Panc1 (cell line): ENCODE data around the gene THEM5. TPM values are rescaled to one million over a fixed set of nuclear protein-coding genes. Genes with fewer than 3 reads are reported as not detected.
A peak's percentile ranks its signal among the peaks of the same experiment; 100 is the strongest.
"Not testable (repeated sequence)": the region's sequence is repeated elsewhere in the genome, so short reads cannot be mapped to it uniquely, and the experiment has no call there.

Source experiments
- ATAC-seq: fragments of 200-7000 bp; cut with Tn5 transposase; 2 replicates; pipeline ENCODE4 v1.9.1; 2020; ENCODE audit warnings: mild to moderate bottlenecking, moderate library complexity
- BruUV-seq: library from RNA; stranded (reverse); fragments of 400-500 nt; replicated peaks from 2 replicates; lab custom pipeline; 2021; lab: Mats Ljungman, UMichigan
- CTCF ChIA-PET: fragments of 300-600 bp; sonication (Branson Sonifier 250); formaldehyde crosslinking; loops from one replicate; lab custom pipeline; 2022; ENCODE audit warnings: antibody characterized with exemption; lab: Charles Lee
- POLR2A ChIA-PET: fragments of 300-600 bp; sonication (Branson Sonifier 250); formaldehyde crosslinking; loops from one replicate; lab custom pipeline; 2022; ENCODE audit warnings: antibody characterized with exemption; lab: Charles Lee
- DNase-seq: peaks from one replicate; pipeline ENCODE4 v3.0.0-alpha.2; 2010; ENCODE audit warnings: low read depth, low spot score
- H3K27ac ChIP-seq: 2 replicates; pipeline ENCODE4 v1.5.1; 2011; ENCODE audit warnings: mild to moderate bottlenecking, low read length, inconsistent platforms
- H3K27me3 ChIP-seq: fragments of 200-500 bp; sonication (Bioruptor generic); 2 replicates; pipeline ENCODE4 v1.6.0; 2014; ENCODE audit warnings: low read length, inconsistent platforms; ENCODE audit not compliant: control insufficient read depth, insufficient read depth
- H3K36me3 ChIP-seq: fragments of 200-500 bp; sonication (Bioruptor generic); 2 replicates; pipeline ENCODE4 v1.5.1; 2014; ENCODE audit warnings: inconsistent platforms, mild to moderate bottlenecking, low read length, moderate library complexity; ENCODE audit not compliant: control insufficient read depth, insufficient read depth
- H3K4me1 ChIP-seq: 2 replicates; pipeline ENCODE4 v1.5.1; 2011; ENCODE audit warnings: inconsistent platforms, mild to moderate bottlenecking, low read length, moderate library complexity; ENCODE audit not compliant: control insufficient read depth, insufficient read depth
- H3K4me3 ChIP-seq, 2 experiments: 2 replicates each; pipeline ENCODE4 v1.5.1; 2011 to 2012; ENCODE audit warnings: low read depth in 2 of 2, low read length in 2 of 2, mild to moderate bottlenecking in 2 of 2, inconsistent platforms in 1 of 2, moderate library complexity in 1 of 2
- H3K9me3 ChIP-seq: fragments of 200-500 bp; sonication (Bioruptor generic); 2 replicates; pipeline ENCODE4 v1.5.1; 2014; ENCODE audit warnings: low read depth, mild to moderate bottlenecking, inconsistent platforms, low read length, moderate library complexity; ENCODE audit not compliant: control insufficient read depth, insufficient read depth
- POLR2AphosphoS5 ChIP-seq: IDR thresholded peaks from 2 replicates; pipeline ENCODE4 v1.6.1; 2012; ENCODE audit warnings: mild to moderate bottlenecking, low read depth, low read length, moderate library complexity
- SIN3A ChIP-seq: IDR thresholded peaks from 2 replicates; pipeline ENCODE4 v1.6.1; 2012; ENCODE audit warnings: low read depth, mild to moderate bottlenecking, low read length, moderate library complexity, borderline replicate concordance; ENCODE audit not compliant: insufficient read depth
- TCF7L2 ChIP-seq: IDR thresholded peaks from 2 replicates; pipeline ENCODE4 v1.6.1; 2011; ENCODE audit warnings: mild to moderate bottlenecking, low read depth, low read length, inconsistent platforms
- in situ Hi-C: cut with HindIII; loops from 2 replicates; pipeline ENCODE4 v1.10.0; 2016; ENCODE audit warnings: low sequenced_read_pairs, low pct_unique_long_range_greater_than_20kb
- intact Hi-C: fragments of 100-400 bp; cut with micrococcal nuclease; formaldehyde crosslinking; loops from one replicate; pipeline ENCODE4 v1.10.0; 2022; ENCODE audit not compliant: unreplicated experiment
- total RNA-seq: library from RNA; stranded (reverse); gene quantifications from one replicate; pipeline ENCODE4 v1.2.1, GENCODE V29; 2021; ENCODE audit not compliant: unreplicated experiment
- TF ChIP-seq, protein P1 (sequence below): fragments of 450-650 bp; IDR thresholded peaks from 2 replicates; pipeline ENCODE4 v1.5.1; 2017; ENCODE audit warnings: mild to moderate bottlenecking
- TF ChIP-seq, protein P2 (sequence below), 2 experiments: IDR thresholded peaks; 2 replicates each; pipeline ENCODE4 v1.6.1; 2011 to 2012; ENCODE audit warnings: low read depth in 2 of 2, control low read depth in 1 of 2, low read length in 1 of 2, mild to moderate bottlenecking in 1 of 2, moderate library complexity in 1 of 2; ENCODE audit not compliant: insufficient read depth in 1 of 2

THEM5 gene
- total RNA-seq, 1 experiment from 2014 or later = not detected

DNA sequence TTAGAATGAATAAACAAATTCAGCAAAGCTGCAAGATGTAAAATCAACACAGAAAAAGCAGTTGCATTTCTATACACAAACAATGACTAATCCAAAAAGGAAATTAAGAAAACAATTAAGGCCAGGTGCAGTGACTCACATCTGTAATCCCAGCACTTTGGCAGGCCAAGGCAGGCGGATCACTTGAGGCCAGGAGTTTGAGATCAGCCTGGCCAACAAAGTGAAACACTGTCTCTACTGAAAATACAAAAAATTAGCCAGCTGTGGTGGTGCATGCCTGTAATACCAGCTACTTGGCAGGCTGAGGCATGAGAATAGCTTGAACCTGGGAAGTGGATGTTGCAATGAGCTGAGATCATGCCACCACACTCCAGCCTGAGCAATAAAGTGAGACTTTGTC, 33.5 kb upstream of the THEM5 start:
- Histone ChIP-seq H3K27me3 (no peaks in the 10 kb centered on the region), H3K36me3 (no peaks in the 10 kb centered on the region), H3K27ac (no peak overlapping the region), H3K4me3 (no peak overlapping the region), H3K9me3 (no peaks in the 10 kb centered on the region), H3K4me1 (no peaks in the 10 kb centered on the region)
- BruUV-seq = no TSS peak
- no peak for TF ChIP-seq TCF7L2
- TF ChIP-seq SIN3A = no peak
- TF ChIP-seq, protein P1, sequence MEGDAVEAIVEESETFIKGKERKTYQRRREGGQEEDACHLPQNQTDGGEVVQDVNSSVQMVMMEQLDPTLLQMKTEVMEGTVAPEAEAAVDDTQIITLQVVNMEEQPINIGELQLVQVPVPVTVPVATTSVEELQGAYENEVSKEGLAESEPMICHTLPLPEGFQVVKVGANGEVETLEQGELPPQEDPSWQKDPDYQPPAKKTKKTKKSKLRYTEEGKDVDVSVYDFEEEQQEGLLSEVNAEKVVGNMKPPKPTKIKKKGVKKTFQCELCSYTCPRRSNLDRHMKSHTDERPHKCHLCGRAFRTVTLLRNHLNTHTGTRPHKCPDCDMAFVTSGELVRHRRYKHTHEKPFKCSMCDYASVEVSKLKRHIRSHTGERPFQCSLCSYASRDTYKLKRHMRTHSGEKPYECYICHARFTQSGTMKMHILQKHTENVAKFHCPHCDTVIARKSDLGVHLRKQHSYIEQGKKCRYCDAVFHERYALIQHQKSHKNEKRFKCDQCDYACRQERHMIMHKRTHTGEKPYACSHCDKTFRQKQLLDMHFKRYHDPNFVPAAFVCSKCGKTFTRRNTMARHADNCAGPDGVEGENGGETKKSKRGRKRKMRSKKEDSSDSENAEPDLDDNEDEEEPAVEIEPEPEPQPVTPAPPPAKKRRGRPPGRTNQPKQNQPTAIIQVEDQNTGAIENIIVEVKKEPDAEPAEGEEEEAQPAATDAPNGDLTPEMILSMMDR = no peak
- TF ChIP-seq POLR2AphosphoS5 = no peak
- TF ChIP-seq, protein P2, sequence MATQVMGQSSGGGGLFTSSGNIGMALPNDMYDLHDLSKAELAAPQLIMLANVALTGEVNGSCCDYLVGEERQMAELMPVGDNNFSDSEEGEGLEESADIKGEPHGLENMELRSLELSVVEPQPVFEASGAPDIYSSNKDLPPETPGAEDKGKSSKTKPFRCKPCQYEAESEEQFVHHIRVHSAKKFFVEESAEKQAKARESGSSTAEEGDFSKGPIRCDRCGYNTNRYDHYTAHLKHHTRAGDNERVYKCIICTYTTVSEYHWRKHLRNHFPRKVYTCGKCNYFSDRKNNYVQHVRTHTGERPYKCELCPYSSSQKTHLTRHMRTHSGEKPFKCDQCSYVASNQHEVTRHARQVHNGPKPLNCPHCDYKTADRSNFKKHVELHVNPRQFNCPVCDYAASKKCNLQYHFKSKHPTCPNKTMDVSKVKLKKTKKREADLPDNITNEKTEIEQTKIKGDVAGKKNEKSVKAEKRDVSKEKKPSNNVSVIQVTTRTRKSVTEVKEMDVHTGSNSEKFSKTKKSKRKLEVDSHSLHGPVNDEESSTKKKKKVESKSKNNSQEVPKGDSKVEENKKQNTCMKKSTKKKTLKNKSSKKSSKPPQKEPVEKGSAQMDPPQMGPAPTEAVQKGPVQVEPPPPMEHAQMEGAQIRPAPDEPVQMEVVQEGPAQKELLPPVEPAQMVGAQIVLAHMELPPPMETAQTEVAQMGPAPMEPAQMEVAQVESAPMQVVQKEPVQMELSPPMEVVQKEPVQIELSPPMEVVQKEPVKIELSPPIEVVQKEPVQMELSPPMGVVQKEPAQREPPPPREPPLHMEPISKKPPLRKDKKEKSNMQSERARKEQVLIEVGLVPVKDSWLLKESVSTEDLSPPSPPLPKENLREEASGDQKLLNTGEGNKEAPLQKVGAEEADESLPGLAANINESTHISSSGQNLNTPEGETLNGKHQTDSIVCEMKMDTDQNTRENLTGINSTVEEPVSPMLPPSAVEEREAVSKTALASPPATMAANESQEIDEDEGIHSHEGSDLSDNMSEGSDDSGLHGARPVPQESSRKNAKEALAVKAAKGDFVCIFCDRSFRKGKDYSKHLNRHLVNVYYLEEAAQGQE (IDR thresholded peaks at IDR 0.05; ENCODE audit: insufficient read depth in 1 of 2, low read depth in 2 of 2, low read length in 1 of 2) = no peak
- ATAC-seq (peak; percentile 81), DNase-seq (no peak)
- intact Hi-C loops (no loop called here), in situ Hi-C loops (no loop called here)
- ChIA-PET CTCF (interaction anchor here (1.0 kb wide), 1 partner anchor 114 kb away, joined by 3 read pairs; no protein-coding TSS in a partner anchor), POLR2A (no interaction called here)

DNA sequence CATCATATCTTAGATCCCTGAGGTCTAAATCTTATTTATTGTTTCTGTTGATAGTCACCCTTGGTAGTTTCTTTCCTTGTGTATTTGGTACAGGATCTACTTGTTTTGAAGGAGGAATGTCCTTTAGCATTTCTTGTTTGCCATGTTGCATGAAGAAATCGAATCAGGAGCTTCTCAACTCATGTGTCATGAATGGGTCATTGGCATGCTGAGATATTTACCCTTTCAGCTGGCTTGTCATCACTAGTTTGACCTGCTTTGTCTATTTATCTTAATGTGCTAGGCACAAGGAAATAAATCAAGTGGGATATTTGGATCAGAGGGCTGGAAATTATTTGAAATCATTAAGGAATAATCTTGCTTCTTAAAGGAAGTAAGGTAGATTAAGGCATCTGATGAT, 32.0 kb upstream of the THEM5 start:
- BruUV-seq = no TSS peak

DNA sequence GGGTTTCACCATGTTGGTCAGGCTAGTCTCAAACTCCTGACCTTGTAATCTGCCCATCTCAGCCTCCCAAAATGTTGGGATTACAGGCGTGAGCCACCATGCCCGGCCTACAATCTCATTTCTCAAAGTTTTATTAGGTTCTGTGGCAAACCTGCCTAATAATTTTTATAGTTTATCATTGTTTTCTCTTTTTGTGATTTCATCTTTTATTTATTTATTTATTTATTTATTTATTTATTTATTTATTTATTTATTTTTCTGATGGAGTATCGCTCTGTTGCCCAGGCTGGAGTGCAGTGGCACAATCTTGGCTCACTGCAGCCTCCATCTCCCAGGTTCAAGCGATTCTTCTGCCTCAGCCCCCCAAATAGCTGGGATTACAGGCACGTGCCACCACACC, 31.4 kb upstream of the THEM5 start:
- H3K9me3 ChIP-seq, H3K4me3 ChIP-seq, ATAC-seq, H3K4me1 ChIP-seq, BruUV-seq, H3K27ac ChIP-seq, POLR2A ChIA-PET, H3K36me3 ChIP-seq, intact Hi-C loops, CTCF ChIA-PET, DNase-seq, in situ Hi-C loops, H3K27me3 ChIP-seq: not testable (repeated sequence)

More for the DNA sequence above, 32.0 kb upstream of the THEM5 start:
- Histone ChIP-seq H3K4me3 (no peak overlapping the region), H3K9me3 (no peaks in the 10 kb centered on the region), H3K4me1 (no peaks in the 10 kb centered on the region), H3K27me3 (no peaks in the 10 kb centered on the region), H3K27ac (no peak overlapping the region), H3K36me3 (no peaks in the 10 kb centered on the region)
- intact Hi-C loops = no loop called here
- in situ Hi-C loops = no loop called here
- ATAC-seq = no peak
- TF ChIP-seq SIN3A (no peak), TCF7L2 (no peak), POLR2AphosphoS5 (no peak)
- TF ChIP-seq, protein P1 = no peak
- TF ChIP-seq, protein P2 (IDR thresholded peaks at IDR 0.05; ENCODE audit: insufficient read depth in 1 of 2, low read depth in 2 of 2, low read length in 1 of 2) = no peak
- CTCF ChIA-PET = no interaction called here
- POLR2A ChIA-PET = no interaction called here
- DNase-seq = no peak

DNA sequence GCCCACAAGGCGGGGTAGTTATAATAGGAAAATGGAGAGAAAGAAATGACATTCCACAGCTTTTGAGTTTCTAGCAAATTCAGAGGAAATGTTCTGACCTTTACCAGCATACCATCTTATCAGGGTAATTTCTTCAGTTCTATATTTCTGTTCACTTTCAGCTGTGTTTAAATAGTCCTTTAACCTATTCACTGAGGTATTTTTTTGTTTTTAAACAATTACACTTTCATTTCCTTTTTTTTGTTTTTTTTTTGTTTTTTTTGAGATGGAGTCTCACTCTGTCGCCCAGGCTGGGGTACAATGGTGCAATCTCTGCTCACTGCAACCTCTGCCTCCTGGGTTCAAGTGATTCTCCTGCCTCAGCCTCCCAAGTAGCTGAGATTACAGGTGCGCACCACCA, 30.9 kb upstream of the THEM5 start:
- in situ Hi-C loops, H3K4me3 ChIP-seq, H3K27ac ChIP-seq, intact Hi-C loops, BruUV-seq, POLR2A ChIA-PET, H3K36me3 ChIP-seq, H3K4me1 ChIP-seq, H3K27me3 ChIP-seq, CTCF ChIA-PET, H3K9me3 ChIP-seq, DNase-seq, ATAC-seq: not testable (repeated sequence)
